GM18520 (cell line): ENCODE measurements around the gene VAX1.

Experiments
- ATAC-seq: cut with Tn5 transposase; IDR thresholded peaks from one replicate; pipeline ENCODE4 v1.9.1; 2021; ENCODE audit not compliant: unreplicated experiment

Gene VAX1

DNA sequence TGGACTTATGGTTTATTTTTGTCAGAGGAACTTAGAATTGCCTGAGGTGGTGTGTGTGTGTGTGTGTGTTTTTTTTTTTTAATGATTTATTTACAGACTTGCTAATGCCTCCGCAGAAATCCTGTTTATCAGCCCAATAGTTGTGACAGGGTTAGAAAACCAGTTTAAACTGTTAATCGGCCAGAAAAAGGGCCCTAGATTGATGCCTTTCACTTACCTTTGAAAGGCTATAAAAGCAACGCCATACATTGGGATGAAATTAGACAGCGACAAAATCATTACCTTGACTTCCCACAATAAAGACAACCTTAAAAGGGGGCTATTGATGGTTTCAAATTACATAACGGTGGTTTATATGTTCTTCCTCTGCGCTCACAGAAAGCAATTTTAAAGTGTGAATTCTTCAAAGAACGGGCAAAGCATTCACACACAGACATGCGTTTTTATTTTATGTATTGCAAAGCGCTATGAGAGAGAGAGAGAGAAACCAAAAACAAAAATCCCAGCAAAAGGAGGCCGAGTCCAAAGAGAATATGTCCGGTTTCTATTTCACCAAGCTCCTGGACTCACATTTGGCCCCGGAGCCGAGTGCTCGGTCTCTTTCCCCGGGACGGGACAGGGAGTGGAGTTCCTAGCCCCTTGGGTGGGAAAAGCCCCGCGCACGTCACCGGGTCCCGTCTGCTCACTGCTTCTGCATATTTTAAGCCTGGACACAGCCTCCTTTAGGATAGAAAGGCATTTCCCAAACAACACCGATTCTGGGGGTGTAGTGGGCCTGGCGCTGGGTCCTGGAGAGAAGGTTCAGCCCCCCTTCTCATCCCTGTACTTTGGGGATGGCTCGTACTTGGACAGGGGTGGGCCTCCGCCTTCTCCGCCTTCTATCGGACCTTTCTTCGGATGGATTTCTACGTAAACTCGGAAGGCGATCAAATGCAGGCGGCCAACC lies 26.8 kb upstream of the VAX1 start:
- no peak for ATAC-seq

DNA sequence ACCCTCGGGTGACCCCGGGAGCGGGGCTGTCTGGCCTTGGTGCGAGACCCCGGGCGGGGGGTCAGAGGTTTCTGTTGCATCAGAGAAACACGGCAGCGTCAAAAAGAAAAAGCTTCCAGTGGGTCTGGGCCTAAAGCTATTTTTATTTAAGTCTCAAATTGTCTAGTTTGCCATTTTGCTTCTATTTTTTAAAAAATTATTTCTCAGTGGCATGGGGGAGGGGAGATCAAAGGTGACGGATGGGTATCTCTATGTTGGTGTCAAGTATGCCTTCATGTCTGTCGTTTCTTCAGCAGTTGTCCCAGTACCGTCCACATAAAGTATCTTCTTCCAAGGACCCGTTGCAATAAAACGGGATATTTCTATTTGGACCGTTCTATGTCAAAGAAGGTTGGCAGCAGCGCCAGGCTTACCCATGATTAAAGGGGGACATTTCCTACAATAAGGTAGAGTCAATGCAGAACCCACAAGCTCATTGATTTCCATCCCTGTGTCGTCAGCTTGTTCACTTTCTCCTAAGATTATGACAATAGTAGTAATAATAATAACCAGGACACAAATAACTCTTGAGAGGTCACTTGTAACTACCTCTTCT lies 26.0 kb upstream of the VAX1 start:
- no peak for ATAC-seq

DNA sequence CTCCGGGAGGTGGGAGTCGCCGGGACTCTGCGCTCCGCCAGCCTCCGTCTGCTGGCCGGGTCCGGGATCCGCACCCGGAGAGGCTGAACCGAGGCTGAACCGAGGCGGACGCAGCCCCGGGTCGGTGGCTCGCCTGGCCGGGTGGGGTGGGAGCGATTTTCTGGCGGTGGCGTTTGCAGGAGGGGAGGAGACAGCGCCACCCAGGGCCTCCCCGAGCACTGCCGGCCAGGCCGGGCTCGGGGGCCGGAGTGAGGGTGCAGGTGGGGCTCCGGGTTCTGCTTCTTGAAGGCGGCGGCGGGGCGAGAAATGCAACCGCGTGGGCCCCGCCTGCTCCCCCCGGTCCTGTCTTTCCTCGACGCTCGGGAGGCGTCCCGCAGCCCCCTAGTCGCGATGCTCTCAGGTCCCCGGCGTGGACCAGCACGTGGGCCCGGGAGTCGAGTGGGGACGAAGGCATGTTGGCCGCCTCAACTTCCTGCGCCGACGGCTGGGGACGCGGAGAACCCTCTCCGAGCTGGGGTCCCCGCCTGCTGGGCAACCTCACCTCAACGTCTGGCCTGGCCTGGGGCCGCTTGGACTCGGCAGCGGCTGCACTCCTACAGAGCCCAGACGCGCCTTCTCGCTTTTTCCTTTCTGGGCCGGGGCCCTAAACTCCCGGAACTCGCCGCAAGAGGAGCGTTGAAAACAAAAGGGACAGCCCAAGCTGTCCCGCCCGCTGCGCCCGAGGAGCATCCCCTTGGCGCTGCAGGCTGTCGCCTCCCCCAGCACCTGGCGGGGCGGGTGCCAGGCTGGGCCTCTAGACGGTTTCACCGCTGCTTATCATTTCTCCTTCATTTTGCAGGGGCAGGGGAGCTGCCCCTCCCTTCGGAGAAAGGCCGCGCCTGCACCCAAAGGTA lies 25.2 kb upstream of the VAX1 start:
- no peak for ATAC-seq

DNA sequence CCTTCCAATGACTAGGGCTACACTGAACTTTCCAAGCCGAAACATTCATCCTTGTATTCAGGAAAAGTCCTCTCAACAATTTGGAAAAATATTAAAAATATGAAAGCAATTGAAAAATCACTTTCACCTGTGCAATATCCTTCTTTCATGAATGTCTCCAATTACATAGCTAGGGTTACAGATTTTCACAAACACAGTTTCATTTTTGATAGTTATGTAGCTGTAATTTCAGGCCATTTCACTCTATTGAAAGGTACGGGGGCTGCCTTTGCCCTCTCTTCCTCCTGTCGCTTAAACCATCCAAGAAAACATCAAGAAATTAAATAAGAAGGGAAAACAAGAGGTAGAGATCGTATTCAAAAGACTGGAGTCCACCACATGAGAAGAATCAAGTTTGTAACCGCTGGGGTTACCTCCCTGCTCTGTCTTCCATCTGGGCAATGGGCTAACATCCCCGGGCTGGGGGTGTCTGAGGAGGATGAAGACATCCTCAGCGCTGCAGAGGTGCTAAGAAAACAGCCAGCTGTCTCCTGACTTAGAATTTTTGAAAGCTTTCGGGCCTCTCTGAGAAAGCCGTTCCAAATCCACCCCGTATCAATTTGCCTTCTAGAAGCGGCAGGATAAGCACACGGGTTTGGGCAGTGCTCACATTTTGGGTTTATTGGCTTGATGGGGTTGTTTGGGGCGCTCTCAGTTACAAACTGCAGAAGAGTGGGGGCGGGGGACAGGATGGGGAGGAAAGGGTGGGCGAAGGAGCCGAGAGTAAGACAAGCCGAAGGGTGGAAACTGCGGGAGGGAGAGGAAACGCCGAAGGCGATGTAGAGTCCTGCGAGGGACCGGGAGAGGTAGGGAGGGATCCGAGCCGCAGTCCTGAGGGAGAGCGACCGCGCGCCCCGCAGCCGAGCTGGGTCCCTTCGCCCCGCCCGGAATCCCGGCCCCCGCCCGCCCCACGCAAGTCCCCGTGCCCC lies 24.3 kb upstream of the VAX1 start:
- no peak for ATAC-seq

DNA sequence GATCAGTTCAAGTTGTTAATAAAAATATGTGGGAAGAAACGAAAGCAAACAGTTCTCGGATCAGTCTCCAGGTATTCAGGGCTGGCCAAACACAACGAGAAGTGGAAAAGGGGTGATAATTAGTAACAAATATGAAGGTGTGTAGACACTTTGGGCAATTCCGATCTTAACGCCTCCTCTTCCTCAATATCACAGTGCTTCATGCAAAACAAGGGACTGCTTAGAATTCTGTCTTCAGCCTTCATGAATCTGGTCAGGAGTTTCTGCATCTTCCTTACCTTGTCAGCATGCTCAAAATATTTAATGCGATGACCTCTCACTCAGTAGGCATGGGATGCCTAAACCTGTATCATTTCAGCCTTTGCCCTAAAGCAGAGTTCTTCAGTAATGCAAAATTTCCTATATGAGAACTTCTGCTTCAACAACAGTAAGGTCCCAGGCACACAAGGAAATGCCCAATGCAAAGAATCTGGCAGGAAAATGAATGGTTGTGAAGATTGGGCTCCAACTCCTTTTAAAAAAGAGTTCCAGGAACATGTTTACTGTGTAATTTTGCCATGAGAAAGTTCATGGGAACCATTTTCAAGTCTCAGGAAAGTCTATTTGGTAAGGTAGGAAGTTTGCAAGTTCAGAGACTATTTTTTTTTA lies 23.4 kb upstream of the VAX1 start:
- ATAC-seq, result no peak

DNA sequence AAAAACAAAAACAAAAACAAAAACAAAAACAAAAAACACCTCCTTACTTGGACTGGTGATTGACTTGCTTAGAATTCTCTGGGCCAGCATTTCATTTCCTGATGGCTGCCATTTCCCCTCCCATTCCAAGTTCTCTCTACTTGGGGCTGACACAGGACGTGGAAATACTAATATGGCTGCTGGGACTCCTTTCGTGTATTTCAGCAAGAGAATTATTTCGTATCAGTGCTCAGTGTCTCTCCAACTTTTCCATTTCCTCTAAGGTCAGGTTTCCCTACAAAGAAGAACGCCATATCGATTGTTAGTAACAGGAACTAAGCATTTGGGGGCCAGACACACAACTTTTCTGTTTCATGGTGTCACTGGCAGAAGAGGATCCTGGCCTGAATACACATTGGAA lies 22.5 kb upstream of the VAX1 start:
- no peak for ATAC-seq

DNA sequence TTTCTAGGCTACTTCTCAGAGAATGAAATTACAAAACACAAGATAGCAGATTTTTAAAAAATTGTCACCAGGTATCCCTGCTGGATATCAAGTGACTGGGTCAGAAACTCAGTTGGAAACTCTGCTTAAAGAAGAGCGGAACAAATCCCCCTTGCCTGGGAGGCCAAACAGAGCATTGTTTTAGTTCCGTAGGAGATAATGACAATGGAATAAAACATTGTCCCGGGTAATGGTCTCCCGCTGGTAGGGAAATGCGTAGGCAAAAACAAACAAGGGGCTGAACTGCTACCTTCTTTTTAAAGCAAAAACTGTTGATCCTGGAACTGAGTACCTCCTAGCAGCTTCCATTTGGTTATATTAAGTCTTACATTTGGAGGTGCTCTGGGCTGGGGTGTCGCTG lies 21.3 kb upstream of the VAX1 start:
- ATAC-seq, result no peak

DNA sequence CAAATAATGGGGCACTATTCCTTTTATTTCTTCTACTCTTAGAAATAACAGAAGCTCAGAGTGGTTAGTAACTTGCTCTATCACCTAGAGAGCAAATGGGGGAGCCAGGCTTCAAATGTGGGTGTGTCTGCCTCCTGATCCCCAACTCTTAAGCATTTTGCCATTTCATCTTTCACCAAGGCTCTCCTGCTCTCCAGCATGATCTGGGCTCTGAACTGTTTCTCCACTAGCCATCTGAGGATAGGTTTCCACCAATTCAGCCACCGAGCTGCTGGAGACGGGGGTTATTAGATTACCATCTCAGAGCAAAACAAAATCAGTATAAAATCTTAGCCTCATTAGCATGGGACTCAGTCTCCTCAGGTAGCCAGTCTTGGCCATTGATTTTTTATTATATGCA lies 20.2 kb upstream of the VAX1 start:
- no peak for ATAC-seq

DNA sequence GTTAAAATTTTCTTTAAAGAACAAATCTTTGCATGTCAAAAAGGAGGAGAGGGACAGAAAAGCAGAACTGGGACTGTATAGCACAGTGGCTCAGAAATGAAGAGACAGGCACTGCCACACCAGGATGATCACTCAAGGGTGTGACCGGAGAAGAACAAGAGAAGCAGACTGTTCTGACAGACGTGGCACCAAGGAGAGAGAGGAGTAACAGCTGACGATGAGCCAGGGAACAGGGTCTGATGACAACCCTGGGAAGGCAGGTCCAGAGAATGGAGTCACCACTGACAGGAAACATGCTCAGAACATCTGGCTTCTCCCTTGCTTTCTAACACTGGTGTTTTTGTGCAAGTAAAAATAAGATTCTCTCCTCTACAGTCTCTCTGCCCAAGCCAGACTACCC lies 14.6 kb upstream of the VAX1 start:
- ATAC-seq, result no peak

DNA sequence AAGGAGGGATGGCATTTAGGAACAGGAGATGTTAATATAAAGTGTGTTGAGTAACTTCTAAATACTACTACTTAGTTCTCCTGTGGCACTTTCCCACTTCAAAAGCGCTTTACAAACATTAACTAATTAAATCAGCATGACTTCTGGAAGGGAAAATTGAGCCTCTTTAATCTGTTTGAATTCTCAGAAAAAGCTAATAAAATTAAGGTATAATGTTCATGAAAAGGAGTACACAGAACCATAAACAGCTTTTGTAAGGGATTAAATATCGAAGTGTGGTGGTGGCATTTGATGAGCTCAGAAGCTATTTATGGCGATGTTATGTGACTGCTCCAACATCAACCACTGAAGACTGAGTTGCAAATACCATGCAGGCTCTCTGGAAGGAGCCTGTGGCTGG lies 10.2 kb upstream of the VAX1 start:
- no peak for ATAC-seq

DNA sequence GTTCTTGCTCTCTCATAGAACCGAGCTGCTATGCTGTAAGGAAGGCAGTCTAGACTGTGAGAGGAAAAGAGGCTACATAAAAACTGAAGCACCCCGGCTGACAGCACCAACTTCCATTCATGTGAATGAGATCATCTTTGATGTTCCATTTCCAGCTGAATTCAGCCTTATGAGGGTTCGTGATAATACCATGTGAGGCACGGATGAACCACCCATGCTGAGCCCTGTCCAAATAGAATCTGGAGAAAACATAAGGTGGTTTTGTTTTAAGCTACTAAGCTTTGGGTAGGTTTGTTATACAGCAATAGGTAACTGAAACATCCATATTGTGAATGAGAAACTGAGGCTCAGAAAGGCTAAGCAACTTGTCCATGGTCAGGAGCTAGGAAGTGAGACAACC lies 6.9 kb upstream of the VAX1 start:
- ATAC-seq, result no peak

DNA sequence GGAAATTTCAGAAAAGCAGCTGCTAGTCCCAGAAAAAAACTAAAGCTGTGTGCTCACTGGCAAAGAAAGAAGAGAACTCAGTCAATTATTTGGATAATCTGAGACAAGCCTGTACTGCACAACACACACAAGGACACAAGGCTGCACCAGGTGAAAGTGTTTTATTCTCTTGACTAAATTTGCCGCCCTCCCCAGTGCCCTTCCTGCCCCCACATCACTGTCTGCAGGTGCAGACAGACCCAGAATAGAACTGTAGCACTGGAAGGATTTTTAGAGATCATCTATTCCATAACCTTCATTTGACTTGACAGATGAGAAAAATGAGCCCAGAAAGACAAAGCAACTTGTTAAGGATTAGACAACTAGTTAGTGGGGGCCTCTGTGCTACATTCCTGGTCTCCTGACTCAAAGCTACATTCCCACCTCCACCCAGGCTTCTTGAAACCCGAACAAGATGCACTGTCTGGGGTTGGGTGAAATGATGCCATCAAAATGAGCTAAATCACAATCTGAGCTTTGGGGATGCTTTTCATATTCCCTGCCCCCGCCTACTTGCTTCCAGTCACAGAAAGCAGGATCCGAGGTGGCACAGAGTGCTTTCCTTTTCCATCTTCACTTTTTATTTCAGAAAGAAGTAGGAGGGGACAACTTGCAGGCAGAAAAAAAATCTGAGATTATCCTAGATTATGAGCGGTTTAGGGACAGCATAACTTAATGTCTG lies 5.2 kb upstream of the VAX1 start:
- ATAC-seq, result no peak

DNA sequence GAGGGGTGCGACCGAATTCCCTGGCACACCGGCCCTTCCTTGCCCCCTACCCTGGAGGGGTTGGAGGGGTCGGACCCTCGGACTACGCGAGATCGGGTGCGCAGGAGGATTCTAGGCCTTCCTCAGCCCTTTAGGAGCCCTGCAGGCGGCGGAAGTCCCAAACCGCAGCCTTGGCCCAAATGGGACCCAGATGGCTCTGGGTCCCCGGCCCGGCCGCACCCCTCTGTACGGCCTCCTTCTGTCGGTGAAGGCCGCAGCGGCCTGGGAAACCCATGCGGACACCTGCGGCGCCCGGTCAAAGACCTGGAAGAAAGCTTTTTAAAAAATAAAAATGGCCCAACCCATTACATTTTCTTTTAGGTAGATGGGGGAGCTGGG lies 2.4 kb upstream of the VAX1 start:
- ATAC-seq, result no peak

DNA sequence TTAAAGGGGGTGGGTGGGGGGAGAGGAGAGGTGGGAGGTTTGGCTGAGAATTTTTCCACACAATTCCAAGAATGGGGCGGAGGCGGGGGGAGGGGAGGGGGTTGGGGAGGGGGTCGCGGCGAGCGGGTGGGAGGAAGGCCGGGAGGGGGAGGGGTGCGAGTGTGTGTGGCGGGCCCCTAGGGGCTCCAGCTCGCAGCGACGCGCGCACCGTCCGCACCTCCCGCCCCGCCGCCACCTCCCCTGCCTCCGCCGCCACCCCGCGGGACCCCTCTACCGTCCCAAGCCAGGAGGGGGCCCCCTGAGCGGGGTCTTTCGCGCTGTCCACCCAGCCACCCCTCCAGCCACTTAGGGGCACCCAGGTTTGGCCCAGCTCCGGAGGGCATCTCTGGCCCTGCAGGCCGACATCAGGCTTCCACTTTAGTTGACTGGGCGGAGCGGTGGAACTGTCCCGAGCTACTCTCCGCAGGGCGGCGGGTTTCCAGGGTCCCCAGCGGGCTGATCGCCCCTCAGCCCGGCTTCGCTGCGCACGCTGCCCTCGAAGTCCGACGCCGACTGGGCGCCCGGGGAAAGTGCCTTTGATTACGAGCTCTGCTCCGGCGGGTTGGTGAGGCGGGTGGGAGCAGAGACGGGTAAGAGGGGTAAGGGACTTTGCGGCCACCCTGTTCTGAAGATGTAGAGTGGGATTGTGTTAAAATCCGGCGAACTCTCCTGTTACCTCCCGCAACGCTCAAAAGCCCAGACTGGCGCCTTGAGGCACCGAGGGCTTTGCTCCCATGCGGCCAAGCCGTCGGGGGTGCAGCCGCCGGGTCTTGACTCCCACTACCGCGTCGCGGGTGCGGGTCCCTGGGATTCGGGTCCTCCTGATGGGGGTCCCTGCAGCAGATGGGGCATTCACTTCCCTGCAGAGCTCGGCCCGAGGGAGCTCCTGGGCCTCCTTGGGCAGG lies 1.8 kb upstream of the VAX1 start:
- ATAC-seq, result no peak

DNA sequence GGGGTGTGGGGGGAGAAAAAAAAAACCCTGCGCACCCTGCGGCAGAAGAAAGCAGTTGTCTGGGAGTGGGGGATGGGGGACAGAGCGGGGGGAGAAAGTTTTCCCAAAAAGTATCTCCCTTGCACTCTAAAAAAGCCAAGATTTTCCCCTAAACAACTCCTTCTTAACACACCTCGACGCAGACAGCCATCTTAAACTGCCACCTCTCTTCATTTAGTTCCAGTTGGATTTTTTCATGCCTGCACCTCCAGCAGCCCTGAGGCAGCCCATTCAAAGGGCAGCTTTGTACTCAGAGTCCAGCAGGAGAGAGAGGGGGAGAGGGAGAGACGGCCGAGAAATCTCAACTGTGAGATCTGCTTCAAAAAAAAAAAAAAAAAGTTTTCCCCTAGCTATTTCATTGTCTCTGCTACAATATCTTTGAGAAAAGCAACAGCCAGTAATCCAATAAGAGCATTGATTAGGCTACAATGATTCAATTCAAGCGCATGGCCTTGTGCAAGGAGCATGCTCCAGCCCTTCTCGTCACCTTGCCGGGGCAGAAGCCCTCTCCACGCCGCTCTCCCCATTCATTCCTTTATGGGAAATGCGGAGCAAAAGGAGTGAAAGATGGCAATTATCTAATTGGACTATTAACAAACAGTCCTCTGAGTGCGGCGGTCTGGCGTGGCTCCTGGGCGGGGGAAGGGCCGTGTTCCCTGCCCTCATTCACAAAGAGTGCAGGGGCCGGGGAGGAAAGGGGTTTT lies 939 bp upstream of the VAX1 start:
- ATAC-seq, result no peak

DNA sequence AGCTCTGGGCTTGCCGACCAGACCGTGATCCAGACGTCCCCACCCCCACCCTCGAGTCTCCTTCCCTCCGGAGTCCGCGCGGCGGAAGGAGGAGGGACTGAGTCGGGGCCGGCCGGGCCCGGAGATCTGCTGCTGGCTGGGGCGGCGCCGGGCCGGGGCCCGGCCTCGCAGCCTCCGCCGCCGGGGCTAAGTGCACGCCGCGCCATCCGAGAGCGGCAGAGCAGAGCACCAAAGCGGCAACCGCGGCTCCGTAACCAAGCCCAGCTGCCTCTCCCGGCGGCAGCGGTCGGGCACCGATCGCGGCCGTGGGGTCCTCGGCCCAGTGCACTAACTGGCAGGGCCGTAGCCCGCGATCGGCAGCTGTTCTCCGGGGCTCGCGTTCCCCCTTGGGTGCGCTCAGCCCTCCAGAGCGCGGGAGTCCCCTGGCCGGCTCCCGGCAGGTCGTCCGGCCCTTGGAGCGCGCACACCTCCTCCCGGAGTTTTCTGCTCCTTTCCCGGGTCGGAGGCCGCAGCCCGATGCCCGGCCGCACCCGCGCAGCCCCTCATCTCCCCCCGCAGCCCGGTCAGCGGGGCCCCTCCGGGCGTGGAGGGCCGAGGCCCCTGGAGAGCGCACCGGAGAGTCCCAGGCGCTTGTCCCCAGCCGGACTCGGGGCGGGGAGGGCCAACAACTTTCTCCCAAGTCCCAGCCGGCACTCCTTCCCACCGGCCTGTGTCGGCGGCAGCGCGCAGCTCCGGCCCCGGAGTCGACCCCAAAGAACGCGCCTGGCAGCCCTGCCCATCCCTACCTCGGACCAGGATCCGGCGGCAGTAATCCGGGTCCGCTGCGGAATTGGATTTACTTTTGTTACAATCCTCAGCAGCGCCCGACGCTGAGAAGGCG lies 799 bp downstream of the VAX1 start:
- no peak for ATAC-seq
